Prostate gland (tissue), 1 donor: ENCODE results near the gene NSF.

Source experiments
- POLR2A ChIP-seq: fragments of 450-650 bp; IDR thresholded peaks from one replicate; pipeline ENCODE4 v1.6.1; 2016; ENCODE audit warnings: antibody characterized with exemption, mild to moderate bottlenecking
- POLR2AphosphoS5 ChIP-seq: sonication (generic); formaldehyde crosslinking; IDR thresholded peaks from one replicate; pipeline ENCODE4 v1.6.1; 2017; ENCODE audit warnings: antibody characterized with exemption

- TF ChIP-seq POLR2A (no peak), POLR2AphosphoS5 (no peak)
These were observed 137.3 kb downstream of the NSF start for GRCh38 chr17:46727572-46728348.
